Measurements from ENCODE around the gene USE1. TPM values are rescaled to one million over a fixed set of nuclear protein-coding genes. Genes with fewer than 3 reads are reported as not detected.

Gene USE1
- total RNA-seq, 4 donors from 2014 or later, result 18.3 to 30.7 (median 24.5) TPM

- WGBS, 2 donors (ENCODE audit: low coverage in 1 of 2), result 28 to 53% methylated on average over 3 to 8 of the region's 8 CpGs
- H3K27ac ChIP-seq, result peak overlapping the region; percentile 89 to 95 (median 94)
- in situ Hi-C loops (cut with MboI; ENCODE audit: low pct_ligation_motif_present in 1 of 4, low pct_unique_long_range_greater_than_20kb in 1 of 4, low sequenced_read_pairs in 3 of 4) (no loop called here), intact Hi-C loops (cut with DNase I; ENCODE audit: low total_unique reads) (no loop called here)
- DNase-seq, result peak; percentile 60
- no peaks in the 10 kb centered on the region for H3K36me3 ChIP-seq
- TF ChIP-seq CTCF (IDR thresholded peaks at IDR 0.05) (no peak), POLR2AphosphoS5 (IDR thresholded peaks at IDR 0.05) (peak in 1 of 3 donors; percentile 9), POLR2A (IDR thresholded peaks at IDR 0.05) (no peak), EP300 (IDR thresholded peaks at IDR 0.05; ENCODE audit: low read depth) (no peak)
- H3K4me3 ChIP-seq, result peak overlapping the region; percentile 63 to 97 (median 87)
- H3K27me3 ChIP-seq, result no peaks in the 10 kb centered on the region
- H3K4me1 ChIP-seq, result peaks cover 28 to 75% (median 63%) of the 10 kb centered on the region in 4 donors
- H3K9me3 ChIP-seq, result no peaks in the 10 kb centered on the region
Measured at GRCh38 chr19:17243211-17243829, 28.2 kb downstream of the USE1 start.

DNA sequence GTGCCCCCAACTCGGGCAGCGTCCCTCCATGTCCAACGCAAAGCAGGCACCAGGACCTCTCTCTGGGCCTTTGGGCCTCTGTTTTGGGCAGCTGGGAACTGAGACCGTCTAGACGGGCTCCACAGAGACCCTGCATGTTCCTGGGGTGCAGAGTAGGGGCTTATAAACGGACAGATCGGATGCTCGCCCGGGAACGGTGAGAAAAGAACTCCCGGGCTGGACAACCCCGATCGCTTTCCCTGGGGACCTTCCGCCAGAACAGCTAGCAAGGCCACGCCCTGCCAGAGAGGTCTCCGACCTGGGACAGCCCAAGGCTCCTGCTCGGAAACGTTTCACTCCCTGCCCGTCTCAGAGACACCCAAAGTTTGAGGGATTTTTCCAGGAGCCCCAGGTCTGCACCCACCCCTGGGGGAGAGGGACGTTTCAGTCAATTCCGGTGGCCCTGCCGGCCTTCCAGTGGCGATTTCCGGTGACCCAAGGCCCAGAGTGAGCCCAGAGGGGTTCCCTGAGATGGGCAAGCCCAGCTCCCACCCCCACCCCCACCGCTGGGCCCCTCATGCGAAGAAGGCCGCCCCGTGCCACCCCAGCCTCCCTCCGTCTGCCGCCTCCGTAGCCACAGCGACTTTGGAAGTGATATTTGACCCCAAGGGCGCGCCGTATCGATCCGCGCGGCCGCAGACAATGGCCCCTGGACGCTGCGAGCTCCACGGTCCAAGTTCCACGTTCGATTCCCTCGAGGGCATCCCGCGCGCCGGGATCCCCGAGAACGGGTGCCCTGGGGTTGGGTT, 28.9 kb downstream of the USE1 start:
- no peaks in the 10 kb centered on the region for H3K9me3 ChIP-seq
- TF ChIP-seq EP300 (IDR thresholded peaks at IDR 0.05; ENCODE audit: low read depth) (no peak), POLR2A (IDR thresholded peaks at IDR 0.05) (peak; percentile 31)
- in situ Hi-C loops (cut with MboI; ENCODE audit: low pct_ligation_motif_present in 1 of 4, low pct_unique_long_range_greater_than_20kb in 1 of 4, low sequenced_read_pairs in 3 of 4), result no loop called here
- peak overlapping the region; percentile 89 to 95 (median 94) for H3K27ac ChIP-seq
- peak; percentile 70 for DNase-seq
- peak overlapping the region; percentile 63 to 97 (median 87) for H3K4me3 ChIP-seq
- 20% methylated on average over 50 of the region's 52 CpGs; no CpG with 5 or more reads in 1 of the 2 donors for WGBS, 2 donors (ENCODE audit: low coverage in 1 of 2)
- no peaks in the 10 kb centered on the region for H3K36me3 ChIP-seq
- H3K27me3 ChIP-seq, result no peaks in the 10 kb centered on the region
- peaks cover 31 to 75% (median 70%) of the 10 kb centered on the region in 4 donors for H3K4me1 ChIP-seq
- intact Hi-C loops (cut with DNase I; ENCODE audit: low total_unique reads), result no loop called here

DNA sequence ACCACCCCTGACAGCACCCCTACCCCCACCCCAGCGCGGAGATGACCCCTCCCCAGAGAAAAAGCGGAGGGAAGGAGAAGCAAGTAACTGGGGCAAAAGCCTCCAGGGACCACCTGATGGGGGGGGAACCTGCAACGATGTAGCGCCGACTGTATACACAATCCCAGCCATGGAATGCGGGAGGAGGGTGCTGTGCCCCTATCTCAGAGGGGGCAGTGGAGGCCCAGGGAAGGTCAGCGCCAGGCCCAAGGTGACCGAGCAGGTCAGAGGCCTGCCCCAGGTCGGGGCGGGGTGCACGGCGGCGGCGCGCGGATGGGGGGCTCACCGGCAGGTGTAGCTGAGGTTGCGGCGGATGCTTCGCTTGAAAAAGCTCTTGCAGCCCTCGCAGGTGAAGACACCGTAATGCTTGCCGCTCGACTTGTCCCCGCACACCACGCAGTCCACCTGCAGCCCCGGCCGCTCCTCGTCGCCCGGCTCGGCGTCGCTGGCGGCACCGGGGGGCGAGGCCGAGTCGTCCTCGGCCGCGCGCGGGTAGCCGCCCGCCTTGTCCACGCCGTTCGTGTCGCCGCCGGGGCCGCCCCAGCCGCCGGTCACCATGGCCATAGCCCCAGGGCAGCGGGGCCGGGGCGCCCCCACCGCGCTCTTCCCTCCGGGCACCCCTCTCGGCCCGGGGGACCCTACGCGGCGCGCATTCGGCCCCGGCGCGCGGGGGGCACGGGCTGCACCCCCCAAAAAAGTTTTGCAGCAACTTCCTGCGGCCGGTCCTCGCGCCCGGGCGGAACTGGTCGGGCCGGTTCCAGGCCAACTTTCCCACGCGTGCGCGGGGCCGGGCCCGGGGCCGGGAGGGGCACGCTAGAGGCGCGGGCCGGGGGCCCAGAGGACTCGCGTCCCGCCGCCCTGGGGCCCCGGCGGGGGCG, 29.7 kb downstream of the USE1 start:
- peak overlapping the region; percentile 63 to 97 (median 87) for H3K4me3 ChIP-seq
- DNase-seq, result peak; percentile 59
- peak overlapping the region; percentile 89 to 95 (median 94) for H3K27ac ChIP-seq
- H3K27me3 ChIP-seq, result no peaks in the 10 kb centered on the region
- no peak for TF ChIP-seq EP300 (IDR thresholded peaks at IDR 0.05; ENCODE audit: low read depth)
- TF ChIP-seq POLR2A (IDR thresholded peaks at IDR 0.05), result no peak
- no peak for TF ChIP-seq POLR2AphosphoS5 (IDR thresholded peaks at IDR 0.05)
- TF ChIP-seq CTCF (IDR thresholded peaks at IDR 0.05), result no peak
- intact Hi-C loops (cut with DNase I; ENCODE audit: low total_unique reads), result no loop called here
- H3K36me3 ChIP-seq, result no peaks in the 10 kb centered on the region
- peaks cover 34 to 71% (median 66%) of the 10 kb centered on the region in 4 donors for H3K4me1 ChIP-seq
- in situ Hi-C loops (cut with MboI; ENCODE audit: low pct_ligation_motif_present in 1 of 4, low pct_unique_long_range_greater_than_20kb in 1 of 4, low sequenced_read_pairs in 3 of 4), result no loop called here
- no peaks in the 10 kb centered on the region for H3K9me3 ChIP-seq
- 6 to 17% methylated on average over 2 to 28 of the region's 100 CpGs for WGBS, 2 donors (ENCODE audit: low coverage in 1 of 2)

DNA sequence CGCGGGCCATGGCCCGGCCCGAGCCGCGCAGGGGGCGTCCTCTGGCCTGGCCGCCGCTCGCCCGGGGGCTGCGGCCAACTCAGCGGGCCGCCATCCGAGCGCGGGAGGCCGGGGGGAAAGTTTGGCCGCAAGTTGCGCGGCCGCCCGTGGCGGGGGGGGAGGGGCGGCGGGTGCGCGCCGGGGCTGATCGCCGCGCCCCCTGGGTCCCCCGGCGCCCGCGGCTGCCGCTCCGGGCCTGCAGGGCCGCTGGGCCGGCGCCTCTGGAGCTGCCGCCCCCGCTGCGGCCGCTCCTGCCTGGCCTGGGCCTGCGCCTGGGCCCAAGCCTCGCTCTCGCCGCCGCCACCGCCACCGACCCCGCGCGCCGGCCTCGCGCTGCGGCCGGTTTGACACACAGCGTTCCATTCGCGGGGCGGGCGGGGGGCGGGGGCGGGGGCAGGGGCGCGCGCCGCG, 30.4 kb downstream of the USE1 start, which contains the start of gene NR2F6:
Gene NR2F6 (minus strand): TSS at position 385 of the 450 bp plus-strand sequence. CDS start 699 bp downstream, outside the sequence.
- in situ Hi-C loops (cut with MboI; ENCODE audit: low pct_ligation_motif_present in 1 of 4, low pct_unique_long_range_greater_than_20kb in 1 of 4, low sequenced_read_pairs in 3 of 4), result no loop called here
- peak; percentile 65 to 69 (median 68) for TF ChIP-seq POLR2AphosphoS5 (IDR thresholded peaks at IDR 0.05)
- TF ChIP-seq EP300 (IDR thresholded peaks at IDR 0.05; ENCODE audit: low read depth), result no peak
- H3K27me3 ChIP-seq, result no peaks in the 10 kb centered on the region
- 0% methylated on average over 24 of the region's 72 CpGs; no CpG with 5 or more reads in 1 of the 2 donors for WGBS, 2 donors (ENCODE audit: low coverage in 1 of 2)
- H3K9me3 ChIP-seq, result no peaks in the 10 kb centered on the region
- peaks cover 34 to 65% (median 59%) of the 10 kb centered on the region in 4 donors for H3K4me1 ChIP-seq
- H3K27ac ChIP-seq, result peak within 1 kb of the TSS; percentile 89 to 95 (median 94)
- H3K4me3 ChIP-seq, result peak within 1 kb of the TSS; percentile 63 to 97 (median 87)
- DNase-seq, result no peak
- intact Hi-C loops (cut with DNase I; ENCODE audit: low total_unique reads), result no loop called here
- no peaks in the 10 kb centered on the region for H3K36me3 ChIP-seq

All from transverse colon (tissue), 4 donors.